ENCODE measurements around the gene UBAC2. TPM values are rescaled to one million over a fixed set of nuclear protein-coding genes. Genes with fewer than 3 reads are reported as not detected.
A peak's percentile ranks its signal among the peaks of the same experiment; 100 is the strongest.

The UBAC2 gene
- total RNA-seq (2022), result 41.0 and 43.8 TPM in 2 replicates
- percentile 73 among the genes with signal in this experiment for Bru-seq, nascent RNA
- percentile 60 among the genes with signal in this experiment for BruChase-seq, experiment 1, labeled RNA remaining after a 6-hour chase
- BruChase-seq, experiment 2, labeled RNA remaining after a 2-hour chase, result percentile 57 among the genes with signal in this experiment
- long read RNA-seq, transcript UBAC2-203 (9 exons, 1,375 nt), result major isoform, 58 of 88 reads
- long read RNA-seq, partial matches to known transcripts, result 1 of 88 reads
- long read RNA-seq, other reads (novel, unspliced or antisense), result 29 of 88 reads

GRCh38 chr13:99200432-99201167 lies at the start of gene UBAC2:
Gene UBAC2, plus strand, starts transcription at chr13:99200854. Its CDS starts 55 bp downstream, at chr13:99200909.
- Mint-ChIP-seq H3K27ac (ENCODE audit: unreplicated experiment) (peak within 1 kb of the TSS; percentile 77), H3K4me3 (ENCODE audit: low read depth, unreplicated experiment) (peak within 1 kb of the TSS; percentile 82), H3K9me3 (ENCODE audit: low read depth, unreplicated experiment) (no peaks in the 10 kb centered on the region), H3K27me3 (ENCODE audit: unreplicated experiment) (no peaks in the 10 kb centered on the region), H3K36me3 (ENCODE audit: insufficient read depth, unreplicated experiment) (peaks cover 26% of the 10 kb centered on the region), H3K4me1 (ENCODE audit: low read depth, unreplicated experiment) (peaks cover 10% of the 10 kb centered on the region)
- CTCF ChIA-PET, result interaction anchor here (0.5 kb wide), 1 partner anchor 83 kb away, joined by 4 read pairs; no protein-coding TSS in a partner anchor
- TF ChIP-seq CTCF (IDR thresholded peaks at IDR 0.05; ENCODE audit: unreplicated experiment), result no peak
- DNase-seq, result peak; percentile 82
- no TSS peak for BruUV-seq (replicated peaks)
- intact Hi-C loops (cut with micrococcal nuclease; ENCODE audit: unreplicated experiment), result no loop called here

GRCh38 chr13:99151516-99151915 lies 49.1 kb upstream of the UBAC2 start:
- intact Hi-C loops (cut with micrococcal nuclease; ENCODE audit: unreplicated experiment), result no loop called here
- H3K9me3 Mint-ChIP-seq (ENCODE audit: low read depth, unreplicated experiment), result no peaks in the 10 kb centered on the region
- no peak for TF ChIP-seq CTCF (IDR thresholded peaks at IDR 0.05; ENCODE audit: unreplicated experiment)
- DNase-seq, result no peak
- no peak overlapping the region for H3K4me3 Mint-ChIP-seq (ENCODE audit: low read depth, unreplicated experiment)
- BruUV-seq (replicated peaks), result no TSS peak
- CTCF ChIA-PET, result no interaction called here
- no peak overlapping the region for H3K27ac Mint-ChIP-seq (ENCODE audit: unreplicated experiment)
- H3K27me3 Mint-ChIP-seq (ENCODE audit: unreplicated experiment), result no peaks in the 10 kb centered on the region
- H3K4me1 Mint-ChIP-seq (ENCODE audit: low read depth, unreplicated experiment), result no peaks in the 10 kb centered on the region
- no peaks in the 10 kb centered on the region for H3K36me3 Mint-ChIP-seq (ENCODE audit: insufficient read depth, unreplicated experiment)

- TF ChIP-seq CTCF (IDR thresholded peaks at IDR 0.05; ENCODE audit: unreplicated experiment), result no peak
- H3K36me3 Mint-ChIP-seq (ENCODE audit: insufficient read depth, unreplicated experiment), result no peaks in the 10 kb centered on the region
- no peak overlapping the region for H3K27ac Mint-ChIP-seq (ENCODE audit: unreplicated experiment)
- H3K4me3 Mint-ChIP-seq (ENCODE audit: low read depth, unreplicated experiment), result no peak overlapping the region
- H3K27me3 Mint-ChIP-seq (ENCODE audit: unreplicated experiment), result no peaks in the 10 kb centered on the region
- no peaks in the 10 kb centered on the region for H3K4me1 Mint-ChIP-seq (ENCODE audit: low read depth, unreplicated experiment)
- no peak for DNase-seq
- intact Hi-C loops (cut with micrococcal nuclease; ENCODE audit: unreplicated experiment), result no loop called here
- CTCF ChIA-PET, result no interaction called here
- H3K9me3 Mint-ChIP-seq (ENCODE audit: low read depth, unreplicated experiment), result no peaks in the 10 kb centered on the region
- no TSS peak for BruUV-seq (replicated peaks)
Observed at GRCh38 chr13:99153219-99153618, 47.4 kb upstream of the UBAC2 start.

- CTCF ChIA-PET, result no interaction called here
- H3K9me3 Mint-ChIP-seq (ENCODE audit: low read depth, unreplicated experiment), result no peaks in the 10 kb centered on the region
- no TSS peak for BruUV-seq (replicated peaks)
- H3K4me1 Mint-ChIP-seq (ENCODE audit: low read depth, unreplicated experiment), result no peaks in the 10 kb centered on the region
- H3K27me3 Mint-ChIP-seq (ENCODE audit: unreplicated experiment), result no peaks in the 10 kb centered on the region
- intact Hi-C loops (cut with micrococcal nuclease; ENCODE audit: unreplicated experiment), result no loop called here
- no peak for DNase-seq
- H3K4me3 Mint-ChIP-seq (ENCODE audit: low read depth, unreplicated experiment), result no peak overlapping the region
- TF ChIP-seq CTCF (IDR thresholded peaks at IDR 0.05; ENCODE audit: unreplicated experiment), result no peak
- H3K36me3 Mint-ChIP-seq (ENCODE audit: insufficient read depth, unreplicated experiment), result no peaks in the 10 kb centered on the region
- no peak overlapping the region for H3K27ac Mint-ChIP-seq (ENCODE audit: unreplicated experiment)
Observed at GRCh38 chr13:99154064-99154463, 46.6 kb upstream of the UBAC2 start.
